Activated CD4-positive, alpha-beta T cell treated with anti-CD3 and anti-CD28 coated beads, Interleukin-2, amount 50 U/mL, for 48 hours (primary cell): ENCODE data around the gene MTFP1.
"Not testable (repeated sequence)": the region's sequence is repeated elsewhere in the genome, so short reads cannot be mapped to it uniquely, and the experiment has no call there.

Experiments used
- DNase-seq, 2 experiments: peaks; one replicate each; pipeline ENCODE4 v3.0.0-alpha.2; 2020

The MTFP1 gene

DNA sequence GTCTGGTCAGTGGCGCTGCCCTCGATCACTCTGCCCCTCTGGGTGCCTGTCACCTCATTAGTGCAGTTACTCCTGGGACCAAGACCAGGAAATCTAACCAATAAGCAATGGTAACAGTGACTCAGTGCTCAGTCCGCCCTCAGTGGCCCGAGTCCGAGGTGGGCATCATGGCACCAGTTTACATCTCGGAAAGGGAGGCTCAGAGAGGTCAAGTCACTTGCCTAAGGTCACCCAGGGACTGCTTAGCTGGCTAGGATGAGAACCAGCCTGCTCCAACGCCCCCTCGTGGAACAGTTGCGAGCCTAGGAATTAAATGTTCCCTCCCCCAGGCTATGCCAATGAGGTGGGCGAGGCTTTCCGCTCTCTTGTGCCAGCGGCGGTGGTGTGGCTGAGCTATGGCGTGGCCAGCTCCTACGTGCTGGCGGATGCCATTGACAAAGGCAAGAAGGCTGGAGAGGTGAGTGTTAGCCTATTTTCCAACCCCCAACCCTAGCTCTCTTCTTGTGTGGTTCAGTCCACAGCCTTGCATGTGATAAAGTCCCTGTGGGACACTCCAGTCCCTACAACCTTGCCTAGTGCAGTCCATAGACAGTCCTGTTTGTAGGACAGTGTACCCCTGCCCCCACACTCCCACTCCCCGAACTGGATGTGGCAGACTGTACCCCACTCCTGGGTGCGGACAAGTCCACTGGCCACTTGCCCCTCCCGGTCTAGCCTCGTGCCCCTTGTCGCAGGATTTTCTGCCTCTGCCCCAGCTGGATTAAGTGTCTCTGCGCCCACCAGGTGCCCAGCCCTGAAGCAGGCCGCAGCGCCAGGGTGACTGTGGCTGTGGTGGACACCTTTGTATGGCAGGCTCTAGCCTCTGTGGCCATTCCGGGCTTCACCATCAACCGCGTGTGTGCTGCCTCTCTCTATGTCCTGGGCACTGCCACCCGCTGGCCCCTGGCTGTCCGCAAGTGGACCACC, 1.1 kb downstream of the MTFP1 start:
- DNase-seq = peak; percentile 95 to 97

DNA sequence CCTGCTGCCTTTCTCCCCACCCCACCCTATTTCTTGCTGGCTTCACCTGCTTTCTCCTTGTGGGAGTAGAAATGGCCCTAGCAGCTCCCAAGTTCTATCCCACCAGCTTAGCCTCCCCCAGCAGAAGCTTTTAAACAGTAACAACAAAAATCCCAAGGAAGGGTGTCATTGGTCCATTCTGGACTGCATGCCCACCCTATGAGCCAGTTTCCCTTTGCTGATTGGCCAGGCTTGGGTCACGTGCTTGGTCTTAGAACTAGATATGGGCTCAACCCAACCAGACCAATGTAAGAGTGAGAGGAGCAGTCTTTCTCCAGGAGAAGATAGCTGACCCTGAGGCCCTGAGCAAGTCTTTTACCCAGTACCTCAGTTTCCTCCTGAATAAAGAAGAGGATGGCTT, 2.3 kb downstream of the MTFP1 start:
- no peak for DNase-seq

DNA sequence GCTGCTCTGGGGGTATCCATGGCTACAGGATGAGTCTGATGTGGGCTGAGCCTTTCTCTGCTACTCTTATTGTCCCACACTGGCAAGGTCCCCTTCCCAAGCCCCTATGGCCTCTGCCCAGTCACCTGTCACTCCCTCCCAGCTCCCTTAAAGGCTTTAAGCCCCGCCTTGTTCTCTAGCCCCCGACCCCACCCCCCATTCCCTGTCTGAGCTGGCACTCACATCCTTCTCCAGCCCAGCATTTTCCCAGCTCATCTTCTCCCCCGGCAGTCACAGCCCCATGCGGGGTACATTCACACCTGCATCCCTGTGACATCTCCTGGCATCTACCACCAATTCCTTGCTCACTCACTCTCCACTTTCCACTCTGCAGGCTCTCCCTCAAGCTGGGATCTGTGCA, 4.3 kb downstream of the MTFP1 start:
- no peak for DNase-seq

DNA sequence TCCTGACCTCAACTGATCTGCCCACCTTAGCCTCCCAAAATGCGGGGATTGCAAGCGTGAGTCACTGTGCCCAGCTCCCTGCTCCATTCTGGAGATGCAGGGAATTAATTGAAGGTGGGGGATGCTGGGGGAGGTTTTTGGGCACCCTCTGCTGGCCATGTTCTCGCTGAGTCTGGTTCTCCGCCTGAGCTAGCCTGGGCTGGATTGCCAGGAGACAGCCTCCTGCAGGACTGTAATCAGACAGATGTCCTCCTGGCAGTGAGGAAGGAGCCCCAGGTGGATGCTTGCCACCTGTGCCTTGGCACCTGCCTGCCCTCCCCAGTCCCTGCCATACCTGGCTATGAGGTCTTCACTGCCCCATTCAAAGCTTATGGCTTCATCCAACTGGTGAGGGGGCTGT, 5.4 kb downstream of the MTFP1 start:
- no peak for DNase-seq

DNA sequence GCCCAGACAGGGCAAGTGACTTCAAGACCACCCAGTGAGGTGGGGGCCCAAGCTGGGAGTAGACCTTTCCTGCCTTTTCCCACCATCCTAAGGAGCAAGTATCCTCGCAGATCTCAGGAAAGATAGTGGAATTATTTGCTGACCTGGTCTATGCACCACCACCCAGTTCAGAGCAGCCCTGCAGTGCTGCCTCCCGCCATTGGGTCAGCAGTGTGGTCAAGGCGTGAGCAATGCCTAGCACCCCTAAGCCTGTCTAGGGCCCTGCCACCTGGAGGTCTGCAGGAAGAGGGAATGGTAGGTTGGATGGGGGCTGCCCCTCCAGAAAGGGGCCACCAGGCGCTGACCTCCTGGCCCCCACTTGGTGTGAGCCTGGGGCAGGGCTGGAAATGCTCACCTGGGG, 6.5 kb downstream of the MTFP1 start:
- DNase-seq = no peak

DNA sequence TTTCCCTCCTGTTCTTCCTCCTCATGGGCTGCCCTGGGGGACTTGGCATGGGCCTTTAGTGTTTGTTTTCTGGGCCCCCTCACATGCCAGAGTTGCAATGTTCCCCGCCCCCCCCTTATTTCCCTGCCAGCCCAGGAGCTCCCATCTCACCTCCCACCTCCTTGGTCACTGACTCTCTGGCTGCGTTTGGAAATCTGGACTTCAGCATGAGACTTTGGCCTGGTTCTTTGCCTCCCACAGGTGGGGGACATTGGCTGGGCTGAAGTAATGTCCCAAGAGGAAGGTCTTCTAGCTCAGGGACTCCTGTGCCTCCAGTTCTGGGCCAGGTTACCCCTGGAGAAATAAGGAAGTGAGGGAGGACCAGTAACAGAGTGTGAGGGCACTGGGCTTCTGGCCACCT, 7.0 kb downstream of the MTFP1 start:
- DNase-seq = no peak

DNA sequence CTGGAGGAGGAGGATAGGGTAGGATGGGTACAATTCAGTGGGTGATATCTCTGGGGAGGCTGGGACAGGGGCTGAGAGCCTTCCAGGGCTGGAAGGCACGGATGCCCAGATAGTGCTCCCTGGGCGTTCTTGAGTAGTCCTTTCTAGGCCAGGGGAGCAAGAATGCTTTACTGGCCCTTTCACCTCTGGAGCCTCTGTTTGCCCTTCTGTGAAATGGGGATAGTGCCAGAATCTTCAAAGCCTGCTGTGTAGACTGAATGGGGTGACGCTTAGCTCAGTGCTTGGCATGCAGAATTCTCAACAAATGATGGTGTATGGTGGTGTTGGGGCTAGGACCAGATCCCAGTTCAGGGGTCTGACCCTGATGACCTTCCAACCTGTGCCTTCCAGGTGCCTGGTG, 7.7 kb downstream of the MTFP1 start:
- no peak for DNase-seq

DNA sequence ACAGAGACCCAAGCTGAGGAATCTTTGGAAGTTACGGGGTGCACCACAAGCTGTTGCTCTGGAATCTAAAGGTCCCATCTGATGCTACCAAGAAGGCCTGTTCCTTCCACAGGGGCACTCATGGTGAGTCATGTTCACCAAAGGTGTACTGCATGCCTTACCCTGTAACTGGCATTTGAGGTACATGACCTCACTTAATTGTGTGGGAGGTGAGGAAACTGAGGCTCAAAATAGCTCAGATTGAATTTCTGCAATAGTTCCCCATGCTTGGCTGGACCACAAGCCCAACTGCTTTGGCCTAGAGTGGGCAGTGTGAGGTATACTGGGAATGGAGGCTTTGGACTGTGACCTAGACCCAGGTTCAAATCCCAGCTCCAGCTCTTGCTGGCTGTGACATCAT, 8.2 kb downstream of the MTFP1 start:
- no peak for DNase-seq

DNA sequence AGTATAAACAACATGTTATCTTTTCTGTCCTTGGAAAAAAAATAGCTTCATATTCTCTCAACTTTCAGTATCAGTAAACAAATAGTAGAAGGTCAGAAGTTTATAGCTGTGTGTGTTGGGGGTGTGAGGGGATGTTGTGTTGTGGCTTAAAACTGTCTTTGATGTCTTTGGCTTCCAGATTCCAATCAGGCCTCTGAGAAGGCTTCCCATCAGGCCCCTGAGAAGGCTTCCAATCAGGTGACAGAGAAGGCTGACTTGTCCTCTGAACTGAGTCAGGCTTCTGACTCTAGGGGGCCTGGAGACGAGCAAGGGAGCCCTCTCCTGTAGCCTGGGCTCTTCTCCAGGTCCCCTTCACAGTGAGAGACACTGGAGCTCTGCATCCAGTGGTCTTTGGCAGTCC, 9.3 kb downstream of the MTFP1 start:
- no peak for DNase-seq

DNA sequence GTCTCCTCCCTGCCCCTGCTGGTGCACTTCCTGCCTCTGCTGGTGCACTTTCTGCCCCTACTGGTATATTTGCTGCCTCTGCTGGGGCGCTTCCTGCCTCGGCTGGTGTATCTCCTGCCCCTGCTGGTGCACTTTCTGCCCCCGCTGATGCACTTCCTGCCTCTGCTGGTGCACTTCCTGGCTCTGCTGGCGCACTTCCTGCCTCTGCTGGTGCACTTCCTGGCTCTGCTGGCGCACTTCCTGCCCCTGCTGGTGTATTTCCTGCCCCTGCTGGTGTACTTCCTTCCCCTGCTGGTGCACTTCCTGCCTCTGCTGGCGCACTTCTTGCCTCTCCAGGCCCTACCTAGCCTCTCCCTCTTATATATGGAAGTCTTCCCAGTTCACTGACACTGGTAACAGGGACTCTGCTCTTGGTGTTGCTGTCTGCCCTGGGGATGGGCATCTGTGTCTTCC, 10.1 kb downstream of the MTFP1 start:
- peak; percentile 64 to 72 for DNase-seq

DNA sequence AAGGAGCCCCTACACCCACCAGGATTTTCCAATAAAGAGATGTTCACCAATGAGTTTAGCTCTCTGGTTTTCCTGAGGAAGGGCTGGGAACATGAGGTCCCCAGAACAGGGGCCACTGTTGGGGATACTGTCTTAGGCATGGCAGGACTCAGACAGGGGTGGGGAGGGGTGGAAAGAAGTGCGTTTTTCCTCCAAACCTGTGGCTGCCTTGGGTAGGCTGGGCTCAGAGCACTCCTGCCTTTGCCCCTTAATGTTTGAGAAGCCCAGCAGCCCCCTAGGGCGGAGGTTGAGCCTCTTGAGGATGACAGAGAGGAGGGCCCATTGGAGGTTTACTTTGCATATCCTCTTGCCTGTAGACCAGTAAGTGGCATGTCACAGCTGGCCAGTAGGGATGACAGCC, 10.6 kb downstream of the MTFP1 start:
- no peak for DNase-seq

DNA sequence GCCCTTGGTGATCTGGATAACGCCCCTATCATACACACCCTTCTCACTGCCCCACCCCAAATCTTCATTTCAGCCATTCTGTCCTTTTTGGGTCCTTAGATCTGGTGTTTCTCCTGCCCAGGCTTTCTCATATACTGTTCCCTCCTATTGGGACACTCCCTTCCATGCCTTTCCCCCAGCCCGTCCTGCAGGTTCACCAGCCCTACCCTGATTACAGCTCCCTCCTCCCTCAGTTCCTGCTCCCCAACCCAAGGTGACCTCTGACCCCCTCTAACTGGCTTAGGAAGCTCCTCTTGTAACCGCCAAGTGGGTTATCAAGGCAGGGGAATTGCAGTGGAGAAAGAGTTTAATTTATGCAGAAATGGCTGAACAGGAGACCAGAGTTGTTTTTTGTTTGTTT, 13.0 kb downstream of the MTFP1 start:
- DNase-seq = no peak

DNA sequence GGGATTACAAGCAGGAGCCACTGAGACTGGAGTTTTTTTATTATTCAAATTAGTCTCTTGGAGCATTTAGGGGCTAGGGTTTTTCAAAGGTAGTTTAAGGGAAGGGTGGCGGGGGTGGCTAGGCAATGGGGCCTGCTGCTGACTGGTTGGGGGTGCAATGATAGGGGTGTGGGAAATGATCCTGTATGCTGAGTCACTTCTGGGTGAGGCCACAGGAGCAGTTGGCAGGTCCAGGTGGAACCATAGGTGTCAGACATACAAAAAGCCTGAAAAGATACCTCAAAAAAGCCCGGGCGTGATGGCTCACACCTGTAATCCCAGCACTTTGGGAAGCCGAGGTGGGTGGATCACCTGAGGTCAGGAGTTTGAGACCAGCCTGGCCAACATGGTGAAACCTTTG, 13.7 kb downstream of the MTFP1 start:
- no peak for DNase-seq

DNA sequence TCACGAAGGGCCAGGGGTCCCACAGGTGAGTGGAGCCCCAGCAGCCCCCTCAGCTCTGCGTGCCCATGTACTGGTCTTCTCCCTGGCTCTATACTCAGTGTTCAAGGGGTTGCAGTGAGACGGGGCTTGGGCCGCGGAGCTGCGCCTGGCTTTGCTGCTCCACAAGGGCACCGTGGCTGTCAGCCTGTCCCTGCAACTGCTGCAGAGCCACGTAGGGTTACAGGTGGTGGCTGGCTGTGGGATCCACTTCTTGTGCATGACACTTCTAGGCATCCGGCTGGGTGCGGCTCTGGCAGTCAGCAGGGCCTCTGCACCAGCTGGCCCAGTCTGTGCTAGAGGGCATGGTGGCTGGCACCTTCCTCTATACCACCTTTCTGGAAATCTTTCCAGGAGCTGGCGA, 14.3 kb downstream of the MTFP1 start:
- DNase-seq = no peak

DNA sequence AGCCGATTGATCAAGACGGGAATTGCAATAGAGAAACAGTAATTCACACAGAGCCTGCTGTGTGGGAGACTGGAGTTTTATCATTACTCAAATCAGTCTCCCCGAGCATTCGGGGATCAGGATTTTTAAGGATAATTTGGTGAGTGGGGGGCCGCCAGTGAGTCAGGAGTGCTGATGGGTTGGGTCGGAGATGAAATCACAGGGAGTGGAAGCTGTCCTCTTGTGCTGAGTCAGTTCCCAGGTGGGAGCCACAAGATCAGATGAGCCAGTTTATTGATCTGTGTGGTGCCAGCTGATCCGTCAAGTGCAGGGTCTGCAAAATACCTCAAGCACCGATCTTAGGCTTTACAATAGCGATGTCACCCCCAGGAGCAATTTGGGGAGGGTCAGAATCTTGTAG, 15.5 kb downstream of the MTFP1 start:
- no peak for DNase-seq

DNA sequence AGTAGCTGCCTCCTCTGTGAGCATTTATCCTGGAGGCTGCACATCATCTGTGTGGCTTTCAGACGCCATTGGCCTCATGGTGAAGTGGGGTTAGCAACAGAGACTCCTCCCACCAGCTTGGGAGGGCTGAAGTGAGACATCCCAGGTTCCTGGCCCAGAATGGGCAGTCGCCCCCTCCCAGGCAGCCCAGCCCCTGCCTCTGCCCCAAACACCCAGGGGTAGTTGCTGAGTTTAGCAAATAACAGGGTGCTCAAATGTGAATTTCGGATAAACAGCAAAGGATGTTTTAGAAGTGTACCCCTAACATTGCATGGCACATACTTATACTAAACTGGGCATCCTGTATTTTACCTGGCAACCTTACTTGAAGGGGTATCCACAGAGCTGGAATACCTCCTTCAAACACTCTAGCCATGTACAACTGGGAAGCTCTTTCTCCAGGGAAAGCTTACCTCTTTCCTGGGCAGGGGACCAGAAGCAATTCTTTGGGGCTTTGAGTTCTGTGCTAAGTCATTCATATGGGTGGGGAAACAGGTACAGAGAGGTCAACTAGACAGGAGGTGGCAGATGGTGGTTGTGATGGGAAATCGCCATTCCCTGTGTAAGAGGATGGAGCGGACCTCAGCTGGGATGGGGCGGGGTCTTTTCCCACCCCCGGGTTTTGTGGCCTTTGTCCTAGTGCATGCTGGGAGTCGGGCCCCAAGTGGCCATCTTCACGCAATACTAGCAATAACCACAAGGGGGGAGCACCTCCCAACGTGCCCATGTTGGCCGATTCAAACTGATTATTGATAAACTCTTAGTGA, 19.3 kb downstream of the MTFP1 start:
- peak; percentile 61 to 76 for DNase-seq

DNA sequence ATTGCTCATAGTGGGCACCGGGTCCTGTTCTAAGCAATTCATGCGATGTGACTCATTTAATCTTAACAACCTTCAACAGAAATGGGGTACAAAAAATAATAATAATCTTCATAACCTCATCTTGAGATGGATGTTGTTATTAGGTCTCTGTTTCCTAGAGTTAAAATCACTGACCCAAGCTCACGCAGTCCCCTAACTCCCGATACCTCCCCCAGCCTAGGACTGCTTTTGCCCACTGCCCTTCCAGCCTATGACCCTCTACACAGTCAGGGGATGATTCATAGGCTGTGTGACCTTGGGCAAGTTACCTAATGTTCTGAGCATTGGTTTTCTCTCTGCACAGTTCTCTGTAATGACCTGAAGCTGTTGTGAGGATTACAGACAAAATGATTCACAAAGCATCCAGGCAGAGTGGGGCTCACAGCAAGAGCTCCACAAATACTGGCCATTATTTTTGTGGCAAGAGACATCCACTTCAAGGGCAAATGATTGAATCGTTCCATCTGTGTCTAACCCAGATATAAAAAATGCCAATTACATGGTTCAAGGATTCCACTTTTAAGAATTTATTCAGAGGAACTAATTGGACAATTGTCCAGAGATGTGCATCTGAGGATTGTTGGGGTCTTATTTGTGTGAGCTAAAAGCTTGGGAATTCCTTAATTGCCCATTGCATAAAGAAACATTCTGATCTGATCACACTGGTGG, 20.0 kb downstream of the MTFP1 start:
- no peak for DNase-seq

DNA sequence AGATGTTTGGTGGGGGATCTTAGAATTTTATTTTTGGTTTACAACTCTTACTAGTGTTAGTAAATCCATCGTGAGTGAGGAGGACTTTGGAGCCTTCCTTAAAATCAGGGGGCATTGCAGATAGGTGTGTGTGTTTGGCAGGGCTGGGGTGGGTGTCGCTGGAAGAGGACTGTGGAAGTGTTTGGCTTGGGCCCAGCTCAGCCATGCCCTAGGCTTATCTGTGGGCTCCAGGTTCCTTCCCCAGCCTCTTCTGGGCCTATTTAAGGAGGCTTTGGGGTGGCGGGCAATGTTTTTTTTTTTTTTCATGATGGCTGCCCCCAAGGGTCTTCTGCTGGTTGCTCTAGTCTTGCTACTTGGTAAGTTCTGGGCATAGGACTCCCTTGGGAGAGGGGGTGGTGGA, 22.1 kb downstream of the MTFP1 start:
- DNase-seq = no peak

DNA sequence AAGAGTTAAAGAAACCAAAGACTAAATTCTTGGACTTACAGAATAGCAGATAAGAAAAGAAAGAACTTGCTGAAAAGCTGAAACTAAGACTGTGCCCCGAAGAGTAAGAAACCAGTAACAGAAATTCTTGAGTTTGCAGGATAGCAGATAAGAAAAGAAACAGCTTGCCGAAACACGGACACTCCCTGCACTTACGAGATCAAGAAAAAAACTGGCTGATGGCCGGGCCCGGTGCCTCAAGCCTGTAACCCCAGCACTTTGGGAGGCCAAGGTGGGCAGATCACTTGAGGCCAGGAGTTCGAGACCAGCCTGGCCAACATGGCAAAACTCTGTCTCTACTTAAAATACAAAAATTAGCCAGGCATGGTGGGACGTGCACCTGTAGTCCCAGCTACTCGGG, 25.9 kb downstream of the MTFP1 start:
- DNase-seq = not testable (repeated sequence)

DNA sequence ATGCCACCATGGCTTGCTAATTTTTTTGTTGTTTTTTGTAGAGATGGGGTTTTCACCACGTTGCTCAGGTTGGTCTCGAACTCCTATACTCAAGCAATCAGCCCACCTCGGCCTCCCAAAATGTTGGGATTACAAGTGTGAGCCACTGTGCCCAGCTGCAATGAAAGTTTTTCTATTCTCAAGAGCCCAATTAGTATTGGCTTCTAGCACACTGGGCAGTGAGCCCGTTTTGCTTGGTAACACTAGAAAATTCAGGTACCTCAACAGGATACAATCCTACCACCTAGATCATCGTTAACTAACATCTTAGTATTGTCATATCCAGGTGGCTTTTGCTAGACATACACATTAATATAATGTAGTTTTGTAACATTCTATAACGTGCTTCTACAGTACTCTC, 27.3 kb downstream of the MTFP1 start:
- DNase-seq = no peak

DNA sequence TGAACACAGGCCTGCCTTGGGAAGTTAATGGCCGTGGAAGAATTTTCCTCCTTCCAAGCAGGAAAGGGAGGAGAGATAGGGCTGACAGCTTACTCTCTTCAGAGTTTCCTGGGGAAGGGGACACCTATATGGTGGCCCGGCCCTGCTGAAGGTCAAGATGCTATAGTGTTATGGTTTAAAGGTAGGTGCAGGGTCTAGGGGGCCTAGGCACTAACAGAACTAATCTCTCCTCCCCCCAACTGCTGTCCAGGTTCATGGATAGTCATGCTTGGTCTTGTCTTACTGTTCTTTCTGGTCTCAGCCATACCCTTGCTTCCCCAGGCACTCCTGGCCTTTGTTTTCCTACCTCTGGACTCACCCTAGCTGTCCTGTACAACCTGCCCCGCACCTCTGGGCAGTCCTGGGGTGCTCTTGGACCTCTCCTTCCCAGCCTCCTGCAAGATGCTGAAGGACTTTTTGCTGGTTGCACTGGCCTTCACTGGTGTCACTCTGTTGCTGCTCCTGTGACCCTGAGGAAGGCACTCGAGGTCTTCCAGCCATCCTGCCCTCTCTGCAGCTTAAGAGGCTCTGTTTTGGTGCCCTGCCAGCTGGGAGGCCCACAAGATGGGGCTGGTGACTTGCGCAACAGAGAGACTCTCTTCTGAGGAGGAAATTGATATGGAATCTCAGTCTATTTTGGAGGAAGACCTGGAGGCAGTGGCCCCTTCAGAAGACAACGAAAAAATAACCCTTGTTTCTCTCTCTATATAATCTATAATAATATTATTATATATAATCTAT, 28.4 kb downstream of the MTFP1 start:
- peak in 1 of 2 experiments; percentile 26 for DNase-seq

DNA sequence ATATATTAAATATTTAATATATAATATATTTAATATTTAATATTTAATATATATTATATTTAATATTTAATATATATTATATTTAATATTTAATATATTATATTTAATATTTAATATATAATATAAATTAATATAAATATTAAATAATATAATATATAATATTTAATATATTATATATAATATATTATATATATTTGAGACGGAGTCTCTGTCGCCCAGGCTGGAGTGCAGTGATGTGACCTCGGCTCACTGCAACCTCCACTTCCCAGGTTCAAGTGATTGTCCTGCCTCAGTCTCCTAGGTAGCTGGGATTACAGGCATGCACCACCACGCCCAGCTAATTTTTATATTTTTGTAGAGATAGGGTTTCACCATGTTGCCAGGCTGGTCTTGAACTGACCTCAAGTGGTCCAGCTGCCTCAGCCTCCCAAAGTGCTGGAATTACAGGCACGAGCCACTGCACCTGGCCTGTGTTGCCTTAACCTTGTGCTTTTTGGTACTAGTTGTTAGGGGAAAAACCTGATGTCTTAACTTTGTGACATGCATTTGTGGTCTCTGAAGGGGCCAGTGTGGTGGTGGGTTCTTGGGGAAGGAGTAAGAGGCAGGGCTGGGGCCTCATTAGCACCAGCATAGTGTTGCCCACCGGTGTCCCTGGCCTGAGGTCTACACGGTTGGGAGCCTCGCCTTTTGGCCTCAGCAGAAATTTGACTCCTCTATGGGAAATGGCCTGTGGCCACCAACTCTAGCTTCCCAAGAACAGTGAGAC, 29.7 kb downstream of the MTFP1 start:
- no peak for DNase-seq
